ENCODE results near the gene PPP5C. TPM values are rescaled to one million over a fixed set of nuclear protein-coding genes. Genes with fewer than 3 reads are reported as not detected.

PPP5C gene
- total and polyA plus RNA-seq, 9 of the 15 experiments (the other 6 are each of a cell fraction or from before 2014, with no cell fraction given) = 1.9 to 166 (median 108) TPM

DNA sequence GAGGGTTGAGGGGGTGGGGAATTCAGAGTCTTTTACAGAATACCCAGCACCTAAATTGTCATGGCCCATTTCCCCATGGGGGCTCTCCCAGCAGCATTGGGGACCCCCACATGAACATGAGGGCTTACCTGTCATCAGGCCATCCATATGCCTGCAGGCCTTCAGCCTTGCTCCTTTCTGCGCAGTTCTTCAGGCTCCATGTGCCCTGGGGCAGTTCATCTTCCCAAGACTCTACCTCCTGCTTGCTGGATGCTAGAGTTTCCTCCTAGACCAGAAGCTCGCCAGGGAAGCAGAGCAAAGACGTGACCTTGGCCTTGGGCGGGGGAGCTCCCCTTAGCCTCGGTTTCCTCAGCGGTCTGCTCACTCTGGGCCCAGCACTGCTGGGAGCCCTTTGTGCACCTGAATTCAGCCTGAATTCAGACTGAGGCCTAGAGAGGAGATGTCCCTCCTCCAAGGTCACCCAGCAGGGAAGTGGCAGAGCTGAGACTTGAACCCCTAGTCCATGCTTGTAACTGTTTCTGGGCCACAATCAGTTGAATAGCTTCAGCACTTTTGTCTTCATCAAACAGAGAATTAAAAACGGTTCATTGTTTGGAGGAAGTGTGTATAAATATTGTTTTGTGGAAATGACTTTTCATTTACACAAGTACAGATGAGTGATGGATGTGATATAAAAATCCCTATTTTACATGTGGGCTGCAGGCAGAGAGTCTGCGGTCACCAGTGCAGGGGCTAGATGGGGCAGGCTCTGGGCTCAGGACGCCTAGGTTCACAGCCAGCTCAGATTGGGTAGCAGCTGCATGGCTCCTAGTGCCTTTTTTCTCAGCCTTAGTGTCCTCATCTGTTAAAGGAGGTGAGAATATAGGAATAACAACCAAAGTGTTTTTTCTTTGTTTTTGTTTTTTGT, 9.5 kb downstream of the PPP5C start:
- BruUV-seq (replicated peaks) = no TSS peak
- peaks cover 0 to 20% of the 10 kb centered on the region in 2 experiments for H3K4me1 ChIP-seq (replicated peaks in 1 of 2; ENCODE audit: control insufficient read depth in 2 of 2, insufficient read depth in 2 of 2, low read length in 2 of 2)
- intact Hi-C loops (cut with micrococcal nuclease) = no loop called here
- DNase-seq (ENCODE audit: extremely low read depth in 1 of 4, low spot score in 3 of 4) (no peak), FAIRE-seq (no peak), ATAC-seq (no peak)
- H3K79me2 ChIP-seq (ENCODE audit: control insufficient read depth, insufficient read depth, low read length) = peaks cover 61% of the 10 kb centered on the region
- in situ Hi-C loops (cut with MboI) = no loop called here
- H2AFZ ChIP-seq (ENCODE audit: low read depth, low read length) = no peak overlapping the region
- H3K9ac ChIP-seq (ENCODE audit: insufficient read depth in 1 of 2, low read depth in 2 of 2, low read length in 2 of 2) = peak overlapping the region in 1 of 2 experiments; percentile 43; a peak in 1 of 4 replicates
- WGBS (ENCODE audit: insufficient coverage, low coverage, missing lambda C conversion rate) = 93% methylated on average over 9 of the region's 9 CpGs
- no peaks in the 10 kb centered on the region for H3K27me3 ChIP-seq (ENCODE audit: control insufficient read depth in 2 of 2, insufficient read depth in 2 of 2, low read length in 2 of 2)
- ChIA-PET POLR2A (interaction anchor here (0.7 to 1.5 kb wide), 3 partner anchors 14 to 502 kb away, joined by 3 to 5 read pairs (median 4); no protein-coding TSS in a partner anchor), CTCF (ENCODE audit: low intra/inter-chr PET ratio) (no interaction called here)
- H3K36me3 ChIP-seq (ENCODE audit: control insufficient read depth, insufficient read depth, low read length) = peaks cover 84% of the 10 kb centered on the region
- no peak overlapping the region for H3K27ac ChIP-seq (ENCODE audit: extremely low read depth, low read depth, low read length)
- H3K4me2 ChIP-seq (ENCODE audit: insufficient read depth, low read length) = no peak overlapping the region
- H3K9me1 ChIP-seq (ENCODE audit: control insufficient read depth, insufficient read depth, low read length) = no peaks in the 10 kb centered on the region
- H3K4me3 ChIP-seq = no peak overlapping the region
- no peaks in the 10 kb centered on the region for H3K9me3 ChIP-seq (replicated peaks; ENCODE audit: control insufficient read depth, insufficient read depth, low read depth, low read length)
- peaks cover 6% of the 10 kb centered on the region; the same call in 1 of the 2 replicates for H4K20me1 ChIP-seq (replicated peaks; ENCODE audit: control insufficient read depth, insufficient read depth, low read length)
- no peak for TF ChIP-seq DMBX1 (CRISPR knock-in tag; IDR thresholded peaks at IDR 0.05; ENCODE audit: borderline replicate concordance)
- no peak for TF ChIP-seq ZNF431 (CRISPR knock-in tag; IDR thresholded peaks at IDR 0.05)
- no peak for TF ChIP-seq ZNF175 (CRISPR knock-in tag; IDR thresholded peaks at IDR 0.05; ENCODE audit: low read depth)
- TF ChIP-seq PTTG1 (tag; IDR thresholded peaks at IDR 0.05; ENCODE audit: low read depth) = no peak
- no peak for TF ChIP-seq ZBTB34 (CRISPR knock-in tag; IDR thresholded peaks at IDR 0.05)
- TF ChIP-seq CAMTA2 (CRISPR knock-in tag; conservative IDR thresholded peaks at IDR 0.05) = no peak
- no peak for TF ChIP-seq SFPQ (IDR thresholded peaks at IDR 0.05; ENCODE audit: low read depth, low read length)
- TF ChIP-seq, protein P1, sequence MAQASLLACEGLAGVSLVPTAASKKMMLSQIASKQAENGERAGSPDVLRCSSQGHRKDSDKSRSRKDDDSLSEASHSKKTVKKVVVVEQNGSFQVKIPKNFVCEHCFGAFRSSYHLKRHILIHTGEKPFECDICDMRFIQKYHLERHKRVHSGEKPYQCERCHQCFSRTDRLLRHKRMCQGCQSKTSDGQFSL (CRISPR knock-in tag; IDR thresholded peaks at IDR 0.05) = no peak
- TF ChIP-seq, protein P1 (tag; IDR thresholded peaks at IDR 0.05) = no peak
- TF ChIP-seq L3MBTL2 (IDR thresholded peaks at IDR 0.05) = no peak
- TF ChIP-seq CBX2 (IDR thresholded peaks at IDR 0.05; ENCODE audit: insufficient read depth, low read length, poor library complexity, severe bottlenecking) = no peak
- TF ChIP-seq JUNB (CRISPR knock-in tag; conservative IDR thresholded peaks at IDR 0.05) = no peak
- no peak for TF ChIP-seq KLF6 (CRISPR knock-in tag; IDR thresholded peaks at IDR 0.05; ENCODE audit: borderline replicate concordance)
- no peak for TF ChIP-seq E2F6 (IDR thresholded peaks at IDR 0.05; ENCODE audit: borderline replicate concordance in 1 of 2, extremely low read depth in 1 of 2, insufficient read depth in 1 of 2, insufficient read length in 1 of 2, low read depth in 1 of 2, low read length in 1 of 2, poor library complexity in 1 of 2, severe bottlenecking in 1 of 2)
